ENCODE data around the gene PLEKHA4. TPM values are rescaled to one million over a fixed set of nuclear protein-coding genes. Genes with fewer than 3 reads are reported as not detected.

PLEKHA4 gene
- total and polyA plus RNA-seq, 10 of the 15 experiments (the other 5 are each of a cell fraction or from before 2014, with no cell fraction given) = 0.13 to 10.0 (median 6.4) TPM; not detected in 1

GRCh38 chr19:48873476-48874302, 5.3 kb upstream of the PLEKHA4 start:
- in situ Hi-C loops (cut with MboI) (no loop called here), intact Hi-C loops (cut with micrococcal nuclease; ENCODE audit: unreplicated experiment) (loop anchor here (2.0 kb wide), 1 partner anchor 19 kb away; no protein-coding TSS in a partner anchor)
- peaks cover 1 to 10% of the 10 kb centered on the region in 2 experiments; a peak in 2 of 4 replicates for H3K36me3 ChIP-seq (ENCODE audit: control insufficient read depth in 2 of 2, insufficient read depth in 2 of 2, low read length in 1 of 2)
- ATAC-seq = peak; percentile 5; the same call in 1 of the 3 replicates
- H3K27me3 ChIP-seq (replicated peaks in 1 of 2; ENCODE audit: control insufficient read depth in 2 of 2, insufficient read depth in 2 of 2, low read length in 1 of 2) = no peaks in the 10 kb centered on the region
- no peak for DNase-seq (ENCODE audit: low read depth, low spot score)
- H3K9ac ChIP-seq (ENCODE audit: control insufficient read depth, insufficient read depth, low read length) = peak overlapping the region; percentile 99
- POLR2A ChIA-PET = interaction anchor here (0.6 to 6.7 kb wide), 19 partner anchors 12 to 1544 kb away, joined by 3 to 64 read pairs (median 7); partner anchors contain the start of genes BAX, FTL, GYS1 and HSD17B14
- CTCF ChIA-PET = interaction anchor here (0.6 to 3.6 kb wide), 14 partner anchors 12 to 152 kb away, joined by 3 to 22 read pairs (median 3); partner anchors contain the start of genes GYS1, NUCB1 and RUVBL2
- peaks cover 8% of the 10 kb centered on the region for H3K4me1 ChIP-seq (ENCODE audit: control insufficient read depth, insufficient read depth, low read length)
- BruUV-seq (replicated peaks) = no TSS peak
- no peak overlapping the region for H2AFZ ChIP-seq (ENCODE audit: control insufficient read depth, low read depth, low read length)
- RAD21 ChIA-PET (ENCODE audit: unreplicated experiment) = interaction anchor here (1.0 to 5.0 kb wide), 10 partner anchors 22 to 120 kb away, joined by 3 to 26 read pairs (median 8); partner anchors contain the start of genes FTL, GYS1, NUCB1 and RUVBL2
- H3K4me2 ChIP-seq (ENCODE audit: control insufficient read depth, insufficient read depth) = peak overlapping the region; percentile 98
- H3K9me3 ChIP-seq (replicated peaks; ENCODE audit: control insufficient read depth, insufficient read depth, low read length) = peaks cover 2% of the 10 kb centered on the region; the same call in 2 of the 3 replicates
- H4K20me1 ChIP-seq (ENCODE audit: control insufficient read depth, insufficient read depth) = no peaks in the 10 kb centered on the region
- peaks cover 50% of the 10 kb centered on the region for H3K79me2 ChIP-seq (ENCODE audit: control insufficient read depth, insufficient read depth, low read length)
- FAIRE-seq = no peak
- no peak for TF ChIP-seq ZSCAN29 (IDR thresholded peaks at IDR 0.05)
- TF ChIP-seq REST (IDR thresholded peaks at IDR 0.05; ENCODE audit: low read depth, low read length) = no peak
- TF ChIP-seq KDM1A (IDR thresholded peaks at IDR 0.05; ENCODE audit: borderline replicate concordance) = no peak
- TF ChIP-seq POLR2A (IDR thresholded peaks at IDR 0.05; ENCODE audit: low read depth, low read length) = peak; percentile 58; the same call in 1 of the 2 replicates
- no peak for TF ChIP-seq CEBPZ (IDR thresholded peaks at IDR 0.05; ENCODE audit: low read depth, low read length)
- no peak for TF ChIP-seq STAT3 (IDR thresholded peaks at IDR 0.05; ENCODE audit: low read depth, low read length)
- peak; percentile 71; the same call in 1 of the 2 replicates for TF ChIP-seq POLR2AphosphoS2 (IDR thresholded peaks at IDR 0.05; ENCODE audit: low read depth, low read length)
- TF ChIP-seq USF1 (IDR thresholded peaks at IDR 0.05; ENCODE audit: borderline replicate concordance, extremely low read length, insufficient read depth, low read depth, low read length) = no peak
- TF ChIP-seq SMAD1 (IDR thresholded peaks at IDR 0.05; ENCODE audit: low read depth, partially characterized antibody) = peak; percentile 22
- TF ChIP-seq CHD1 (IDR thresholded peaks at IDR 0.05; ENCODE audit: low read depth, low read length) = peak; percentile 39; the same call in 1 of the 2 replicates
- TF ChIP-seq ZNF274 (IDR thresholded peaks at IDR 0.05; ENCODE audit: insufficient read depth, insufficient read length) = no peak
- peak overlapping the region; percentile 94 for H3K27ac ChIP-seq (ENCODE audit: control insufficient read depth, insufficient read depth)
- SMC1A ChIA-PET (ENCODE audit: uncharacterized antibody, unreplicated experiment) = interaction anchor here (0.7 to 4.5 kb wide), 10 partner anchors 12 to 120 kb away, joined by 3 to 28 read pairs (median 8); partner anchors contain the start of genes FTL, GYS1, NUCB1 and RUVBL2
- 26% methylated on average over 13 of the region's 14 CpGs for WGBS (ENCODE audit: insufficient coverage, insufficient replicate concordance, low lambda C conversion rate, missing lambda C conversion rate)
- peak overlapping the region; percentile 100 for H3K4me3 ChIP-seq
